GM12865 (cell line): ENCODE measurements around the gene MARCHF5.
A peak's percentile ranks its signal among the peaks of the same experiment; 100 is the strongest.

Experiments used
- DNase-seq: peaks from one replicate; pipeline ENCODE4 v3.0.0; 2010; ENCODE audit warnings: low read depth
- H3K4me3 ChIP-seq: 2 replicates; pipeline ENCODE4 v1.5.1; 2011; ENCODE audit warnings: mild to moderate bottlenecking, low read depth, low read length, control low read depth
- CTCF ChIP-seq: IDR thresholded peaks from 2 replicates; pipeline ENCODE4 v1.5.1; 2011; ENCODE audit warnings: low read length, control low read depth, low read depth, inconsistent platforms; ENCODE audit not compliant: insufficient read depth; ENCODE audit errors: missing control alignments

Gene MARCHF5

GRCh38 chr10:92304061-92304460 lies 13.1 kb downstream of the MARCHF5 start:
- no peak overlapping the region for H3K4me3 ChIP-seq
- DNase-seq: no peak

GRCh38 chr10:92305133-92306072 lies 14.4 kb downstream of the MARCHF5 start:
- DNase-seq: no peak
- no peak overlapping the region for H3K4me3 ChIP-seq
- no peak for TF ChIP-seq CTCF

More at GRCh38 chr10:92304061-92304460, 13.1 kb downstream of the MARCHF5 start:
- TF ChIP-seq CTCF: no peak

GRCh38 chr10:92309272-92309671 lies 18.3 kb downstream of the MARCHF5 start:
- TF ChIP-seq CTCF: no peak
- H3K4me3 ChIP-seq: no peak overlapping the region
- no peak for DNase-seq

- H3K4me3 ChIP-seq: no peak overlapping the region
- no peak for DNase-seq
- TF ChIP-seq CTCF: no peak
Observed at GRCh38 chr10:92313750-92314149, 22.8 kb downstream of the MARCHF5 start.

GRCh38 chr10:92316610-92317009 lies 25.6 kb downstream of the MARCHF5 start:
- TF ChIP-seq CTCF: no peak
- DNase-seq: no peak
- H3K4me3 ChIP-seq: no peak overlapping the region

- no peak overlapping the region for H3K4me3 ChIP-seq
Observed at GRCh38 chr10:92323079-92323478, 32.1 kb downstream of the MARCHF5 start.

More at GRCh38 chr10:92323079-92323478, 32.1 kb downstream of the MARCHF5 start:
- TF ChIP-seq CTCF: no peak
- peak; percentile 2 for DNase-seq
